ENCODE measurements around the gene MRPL49.

The MRPL49 gene

GRCh38 chr11:65109231-65110198 is 12.6 kb upstream of the MRPL49 start:
- TF ChIP-seq CTCF (IDR thresholded peaks at IDR 0.05; ENCODE audit: low read depth, low read length, missing control alignments), result no peak
- H3K4me3 ChIP-seq (ENCODE audit: low read depth, low read length), result no peak overlapping the region
- DNase-seq (ENCODE audit: low read depth), result no peak
- in situ Hi-C loops (cut with HindIII; ENCODE audit: low sequenced_read_pairs), result no loop called here

- in situ Hi-C loops (cut with HindIII; ENCODE audit: low sequenced_read_pairs), result no loop called here
- no peak overlapping the region for H3K4me3 ChIP-seq (ENCODE audit: low read depth, low read length)
- DNase-seq (ENCODE audit: low read depth), result peak; percentile 48
- peak; percentile 98 for TF ChIP-seq CTCF (IDR thresholded peaks at IDR 0.05; ENCODE audit: low read depth, low read length, missing control alignments)
These were observed 11.7 kb upstream of the MRPL49 start for GRCh38 chr11:65110354-65110861.

- TF ChIP-seq CTCF (IDR thresholded peaks at IDR 0.05; ENCODE audit: low read depth, low read length, missing control alignments), result no peak
- in situ Hi-C loops (cut with HindIII; ENCODE audit: low sequenced_read_pairs), result no loop called here
- no peak for DNase-seq (ENCODE audit: low read depth)
- H3K4me3 ChIP-seq (ENCODE audit: low read depth, low read length), result peak overlapping the region; percentile 56
These were observed 10.9 kb upstream of the MRPL49 start for GRCh38 chr11:65111159-65111743.

- no peak for TF ChIP-seq CTCF (IDR thresholded peaks at IDR 0.05; ENCODE audit: low read depth, low read length, missing control alignments)
These were observed 10.2 kb upstream of the MRPL49 start, which contains the start of gene TM7SF2 for GRCh38 chr11:65111744-65112545. TM7SF2 (plus strand) TSS chr11:65111872; CDS start chr11:65112016, 144 bp downstream.

GRCh38 chr11:65112546-65113360 is 9.4 kb upstream of the MRPL49 start:
- no peak for DNase-seq (ENCODE audit: low read depth)

More at GRCh38 chr11:65111744-65112545, 10.2 kb upstream of the MRPL49 start, which contains the start of gene TM7SF2:
- peak; percentile 70 for DNase-seq (ENCODE audit: low read depth)
- peak within 1 kb of the TSS; percentile 56 for H3K4me3 ChIP-seq (ENCODE audit: low read depth, low read length)
- in situ Hi-C loops (cut with HindIII; ENCODE audit: low sequenced_read_pairs), result no loop called here

More at GRCh38 chr11:65112546-65113360, 9.4 kb upstream of the MRPL49 start:
- in situ Hi-C loops (cut with HindIII; ENCODE audit: low sequenced_read_pairs), result no loop called here
- peak; percentile 84 for TF ChIP-seq CTCF (IDR thresholded peaks at IDR 0.05; ENCODE audit: low read depth, low read length, missing control alignments)
- peak overlapping the region; percentile 56 for H3K4me3 ChIP-seq (ENCODE audit: low read depth, low read length)
